ENCODE measurements around the gene INIP. TPM values are rescaled to one million over a fixed set of nuclear protein-coding genes. Genes with fewer than 3 reads are reported as not detected.

The INIP gene
- polyA plus RNA-seq, 2 of the 4 experiments (the other 2 are of a cell fraction): 20.7 to 40.0 TPM

DNA sequence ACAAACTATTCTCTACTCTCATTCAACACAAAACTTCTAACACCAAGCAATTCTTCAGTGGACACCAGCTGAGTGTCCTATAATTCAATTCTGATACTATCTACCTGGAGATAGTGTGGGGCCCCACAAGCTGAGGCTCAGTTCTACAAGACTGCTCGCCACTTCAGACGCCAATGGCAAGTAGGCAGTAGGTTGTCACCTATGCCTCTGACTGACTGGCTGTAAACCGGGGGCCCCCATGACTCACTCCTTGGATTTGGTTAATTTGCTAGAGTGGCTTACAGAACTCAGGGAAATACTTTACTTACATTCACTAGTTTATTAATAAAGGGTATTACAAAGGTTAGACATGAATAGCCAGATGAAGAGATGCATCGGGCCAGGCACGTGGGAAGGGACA is 21.5 kb downstream of the INIP start:
- ATAC-seq (no peak), DNase-seq (ENCODE audit: low read depth in 1 of 2, low spot score in 1 of 2) (no peak), FAIRE-seq (no peak)
- H3K4me2 ChIP-seq: no peak overlapping the region
- no peaks in the 10 kb centered on the region for H3K4me1 ChIP-seq
- CTCF ChIA-PET: interaction anchor here (0.8 to 1.7 kb wide), 4 partner anchors 22 to 621 kb away, joined by 3 to 5 read pairs (median 4); no protein-coding TSS in a partner anchor
- POLR2A ChIA-PET: no interaction called here
- TF ChIP-seq, protein P1, sequence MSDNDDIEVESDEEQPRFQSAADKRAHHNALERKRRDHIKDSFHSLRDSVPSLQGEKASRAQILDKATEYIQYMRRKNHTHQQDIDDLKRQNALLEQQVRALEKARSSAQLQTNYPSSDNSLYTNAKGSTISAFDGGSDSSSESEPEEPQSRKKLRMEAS (IDR thresholded peaks at IDR 0.05): no peak
- TF ChIP-seq RAD21 (conservative IDR thresholded peaks at IDR 0.05 in 1 of 2, IDR thresholded peaks at IDR 0.05 in 1 of 2): no peak
- no peak for TF ChIP-seq RNF2 (IDR thresholded peaks at IDR 0.05; ENCODE audit: borderline replicate concordance, low read depth)
- TF ChIP-seq PHF8 (IDR thresholded peaks at IDR 0.05; ENCODE audit: borderline replicate concordance, low read depth): no peak
- no peak for TF ChIP-seq ZNF302 (CRISPR knock-in tag; IDR thresholded peaks at IDR 0.05)
- TF ChIP-seq FOSL2 (IDR thresholded peaks at IDR 0.05): no peak
- TF ChIP-seq FOSL2 (CRISPR knock-in tag; IDR thresholded peaks at IDR 0.05): no peak
- TF ChIP-seq KDM1A (IDR thresholded peaks at IDR 0.05; ENCODE audit: low read depth): no peak
- TF ChIP-seq EP300 (IDR thresholded peaks at IDR 0.05): no peak
- TF ChIP-seq, protein P2, sequence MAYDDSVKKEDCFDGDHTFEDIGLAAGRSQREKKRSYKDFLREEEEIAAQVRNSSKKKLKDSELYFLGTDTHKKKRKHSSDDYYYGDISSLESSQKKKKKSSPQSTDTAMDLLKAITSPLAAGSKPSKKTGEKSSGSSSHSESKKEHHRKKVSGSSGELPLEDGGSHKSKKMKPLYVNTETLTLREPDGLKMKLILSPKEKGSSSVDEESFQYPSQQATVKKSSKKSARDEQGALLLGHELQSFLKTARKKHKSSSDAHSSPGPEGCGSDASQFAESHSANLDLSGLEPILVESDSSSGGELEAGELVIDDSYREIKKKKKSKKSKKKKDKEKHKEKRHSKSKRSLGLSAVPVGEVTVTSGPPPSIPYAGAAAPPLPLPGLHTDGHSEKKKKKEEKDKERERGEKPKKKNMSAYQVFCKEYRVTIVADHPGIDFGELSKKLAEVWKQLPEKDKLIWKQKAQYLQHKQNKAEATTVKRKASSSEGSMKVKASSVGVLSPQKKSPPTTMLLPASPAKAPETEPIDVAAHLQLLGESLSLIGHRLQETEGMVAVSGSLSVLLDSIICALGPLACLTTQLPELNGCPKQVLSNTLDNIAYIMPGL (CRISPR knock-in tag; IDR thresholded peaks at IDR 0.05; ENCODE audit: borderline replicate concordance): no peak
- H3K27ac ChIP-seq: no peak overlapping the region
- H3K4me3 ChIP-seq: no peak overlapping the region
- no peaks in the 10 kb centered on the region for H3K9me3 ChIP-seq
- 90% methylated on average over 5 of the region's 5 CpGs for WGBS (ENCODE audit: missing lambda C conversion rate)

DNA sequence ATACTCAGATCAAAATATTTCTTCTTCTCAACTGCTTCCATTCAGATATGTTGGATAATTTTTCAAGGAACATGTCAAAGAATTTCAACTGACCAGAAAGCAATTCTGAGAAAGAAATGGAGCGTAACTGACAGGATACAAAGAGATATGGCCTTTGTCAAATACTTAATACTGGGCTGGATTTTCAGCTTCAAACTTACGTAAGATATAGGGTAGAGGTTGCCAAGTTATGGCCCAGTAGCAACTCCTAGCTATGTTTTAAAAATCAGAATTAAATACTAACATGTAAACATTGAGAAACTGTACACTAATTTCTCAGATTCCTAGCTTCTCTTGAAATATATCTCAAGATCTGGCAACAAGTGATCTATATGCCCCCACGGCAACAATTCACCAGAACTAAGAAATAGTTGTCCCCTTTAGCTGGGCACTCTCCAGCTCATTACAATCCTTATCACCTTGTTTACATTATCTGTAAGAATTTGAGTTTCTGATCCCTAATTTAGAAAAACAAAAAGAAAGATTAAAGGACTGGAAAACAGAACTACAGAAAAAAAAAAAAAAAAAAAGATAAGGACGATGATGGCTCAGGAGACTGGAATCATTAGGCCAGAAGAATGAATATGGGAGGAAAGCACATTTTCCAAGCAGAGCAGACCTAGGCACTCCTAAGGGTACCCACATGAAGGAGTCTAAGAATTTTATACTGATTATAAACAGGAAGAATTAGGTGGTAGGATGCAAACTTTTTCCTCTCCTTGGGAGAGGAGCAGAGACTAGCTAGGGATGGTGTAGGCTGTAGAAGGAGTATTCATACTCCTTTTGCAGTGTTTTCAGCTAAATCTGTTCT is 23.0 kb downstream of the INIP start:
- no peak overlapping the region for H3K27ac ChIP-seq
- H3K4me1 ChIP-seq: no peaks in the 10 kb centered on the region
- ChIA-PET CTCF (interaction anchor here (0.6 to 1.7 kb wide), 2 partner anchors 11 to 208 kb away, joined by 3 to 5 read pairs; no protein-coding TSS in a partner anchor), POLR2A (no interaction called here)
- FAIRE-seq (no peak), DNase-seq (ENCODE audit: low read depth in 1 of 2, low spot score in 1 of 2) (no peak), ATAC-seq (no peak)
- H3K4me3 ChIP-seq: no peak overlapping the region
- WGBS (ENCODE audit: missing lambda C conversion rate): 96% methylated on average over 4 of the region's 4 CpGs
- no peak overlapping the region for H3K4me2 ChIP-seq
- H3K9me3 ChIP-seq: no peaks in the 10 kb centered on the region
- no peak for TF ChIP-seq CHD4 (IDR thresholded peaks at IDR 0.05; ENCODE audit: borderline replicate concordance)
- no peak for TF ChIP-seq EP300 (IDR thresholded peaks at IDR 0.05)
- TF ChIP-seq RAD21 (conservative IDR thresholded peaks at IDR 0.05 in 1 of 2, IDR thresholded peaks at IDR 0.05 in 1 of 2): no peak
- no peak for TF ChIP-seq RNF2 (IDR thresholded peaks at IDR 0.05; ENCODE audit: borderline replicate concordance, low read depth)
- TF ChIP-seq MAFK (IDR thresholded peaks at IDR 0.05; ENCODE audit: partially characterized antibody): no peak
- TF ChIP-seq FOSB (CRISPR knock-in tag; IDR thresholded peaks at IDR 0.05): no peak
- TF ChIP-seq ZC3H11A (IDR thresholded peaks at IDR 0.05): no peak
- no peak for TF ChIP-seq RFX5 (IDR thresholded peaks at IDR 0.05)
- TF ChIP-seq, protein P3, sequence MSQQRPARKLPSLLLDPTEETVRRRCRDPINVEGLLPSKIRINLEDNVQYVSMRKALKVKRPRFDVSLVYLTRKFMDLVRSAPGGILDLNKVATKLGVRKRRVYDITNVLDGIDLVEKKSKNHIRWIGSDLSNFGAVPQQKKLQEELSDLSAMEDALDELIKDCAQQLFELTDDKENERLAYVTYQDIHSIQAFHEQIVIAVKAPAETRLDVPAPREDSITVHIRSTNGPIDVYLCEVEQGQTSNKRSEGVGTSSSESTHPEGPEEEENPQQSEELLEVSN (IDR thresholded peaks at IDR 0.05; ENCODE audit: borderline replicate concordance, low read depth): no peak

DNA sequence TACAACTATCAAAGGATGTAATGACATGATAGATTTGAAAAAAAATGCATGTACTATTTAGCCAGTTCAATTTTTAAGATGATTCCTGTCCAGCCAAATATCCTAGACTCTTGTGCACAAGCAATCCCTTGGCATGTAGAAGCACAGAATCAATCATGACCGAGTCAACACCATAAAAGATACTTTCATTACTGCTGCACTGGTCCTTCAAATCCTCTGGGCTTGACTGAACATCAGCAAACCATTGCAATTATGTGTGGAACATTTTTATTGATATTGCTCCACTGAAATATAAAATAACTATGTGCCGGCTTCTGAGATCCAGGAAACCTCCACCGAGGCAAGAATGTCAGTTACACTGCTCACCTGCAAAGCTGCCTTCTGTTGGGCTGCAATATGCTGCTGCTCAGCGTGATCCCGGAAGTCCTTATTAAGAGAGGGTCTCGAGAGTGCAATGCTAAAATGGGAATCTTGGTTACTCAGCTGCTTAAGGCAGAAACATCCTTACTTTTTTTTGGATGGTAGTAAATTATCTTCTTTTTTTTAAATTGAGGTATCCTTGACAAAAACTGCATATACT is 28.7 kb downstream of the INIP start:
- POLR2A ChIA-PET: no interaction called here
- CTCF ChIA-PET: no interaction called here
- Histone ChIP-seq H3K9me3 (no peaks in the 10 kb centered on the region), H3K4me3 (no peak overlapping the region), H3K4me2 (no peak overlapping the region), H3K27ac (no peak overlapping the region), H3K4me1 (no peaks in the 10 kb centered on the region)
- WGBS (ENCODE audit: missing lambda C conversion rate): 91% methylated on average over 6 of the region's 6 CpGs
- no peak for FAIRE-seq
- DNase-seq (ENCODE audit: low read depth in 1 of 2, low spot score in 1 of 2): no peak
- ATAC-seq: no peak
- TF ChIP-seq, protein P4, sequence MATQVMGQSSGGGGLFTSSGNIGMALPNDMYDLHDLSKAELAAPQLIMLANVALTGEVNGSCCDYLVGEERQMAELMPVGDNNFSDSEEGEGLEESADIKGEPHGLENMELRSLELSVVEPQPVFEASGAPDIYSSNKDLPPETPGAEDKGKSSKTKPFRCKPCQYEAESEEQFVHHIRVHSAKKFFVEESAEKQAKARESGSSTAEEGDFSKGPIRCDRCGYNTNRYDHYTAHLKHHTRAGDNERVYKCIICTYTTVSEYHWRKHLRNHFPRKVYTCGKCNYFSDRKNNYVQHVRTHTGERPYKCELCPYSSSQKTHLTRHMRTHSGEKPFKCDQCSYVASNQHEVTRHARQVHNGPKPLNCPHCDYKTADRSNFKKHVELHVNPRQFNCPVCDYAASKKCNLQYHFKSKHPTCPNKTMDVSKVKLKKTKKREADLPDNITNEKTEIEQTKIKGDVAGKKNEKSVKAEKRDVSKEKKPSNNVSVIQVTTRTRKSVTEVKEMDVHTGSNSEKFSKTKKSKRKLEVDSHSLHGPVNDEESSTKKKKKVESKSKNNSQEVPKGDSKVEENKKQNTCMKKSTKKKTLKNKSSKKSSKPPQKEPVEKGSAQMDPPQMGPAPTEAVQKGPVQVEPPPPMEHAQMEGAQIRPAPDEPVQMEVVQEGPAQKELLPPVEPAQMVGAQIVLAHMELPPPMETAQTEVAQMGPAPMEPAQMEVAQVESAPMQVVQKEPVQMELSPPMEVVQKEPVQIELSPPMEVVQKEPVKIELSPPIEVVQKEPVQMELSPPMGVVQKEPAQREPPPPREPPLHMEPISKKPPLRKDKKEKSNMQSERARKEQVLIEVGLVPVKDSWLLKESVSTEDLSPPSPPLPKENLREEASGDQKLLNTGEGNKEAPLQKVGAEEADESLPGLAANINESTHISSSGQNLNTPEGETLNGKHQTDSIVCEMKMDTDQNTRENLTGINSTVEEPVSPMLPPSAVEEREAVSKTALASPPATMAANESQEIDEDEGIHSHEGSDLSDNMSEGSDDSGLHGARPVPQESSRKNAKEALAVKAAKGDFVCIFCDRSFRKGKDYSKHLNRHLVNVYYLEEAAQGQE (IDR thresholded peaks at IDR 0.05): no peak
- TF ChIP-seq FOXS1 (CRISPR knock-in tag; IDR thresholded peaks at IDR 0.05): no peak
- no peak for TF ChIP-seq FOSL2 (IDR thresholded peaks at IDR 0.05)
- TF ChIP-seq FOSL2 (CRISPR knock-in tag; IDR thresholded peaks at IDR 0.05): no peak
- no peak for TF ChIP-seq PHF8 (IDR thresholded peaks at IDR 0.05; ENCODE audit: borderline replicate concordance, low read depth)
- no peak for TF ChIP-seq RCOR1 (IDR thresholded peaks at IDR 0.05; ENCODE audit: low read depth, low read length)
- no peak for TF ChIP-seq HEYL (CRISPR knock-in tag; IDR thresholded peaks at IDR 0.05)
- no peak for TF ChIP-seq NFE2L2 (conservative IDR thresholded peaks at IDR 0.05; ENCODE audit: low read length)
- no peak for TF ChIP-seq NR3C1 (IDR thresholded peaks at IDR 0.05)
- no peak for TF ChIP-seq RFX5 (IDR thresholded peaks at IDR 0.05)
- no peak for TF ChIP-seq GATA3 (IDR thresholded peaks at IDR 0.05; ENCODE audit: borderline replicate concordance)
- no peak for TF ChIP-seq CHD4 (IDR thresholded peaks at IDR 0.05; ENCODE audit: borderline replicate concordance)
- TF ChIP-seq ZFP36 (IDR thresholded peaks at IDR 0.05; ENCODE audit: borderline replicate concordance, partially characterized antibody): no peak
